HL-60 (cell line): ENCODE measurements around the gene FGFR3.

Experiments used
- GABPA ChIP-seq: IDR thresholded peaks from 2 replicates; pipeline ENCODE4 v1.6.1; 2012; ENCODE audit warnings: low read depth
- POLR2AphosphoS5 ChIP-seq: IDR thresholded peaks from 2 replicates; pipeline ENCODE4 v1.6.1; 2012; ENCODE audit warnings: low read depth
- SPI1 ChIP-seq: IDR thresholded peaks from 2 replicates; pipeline ENCODE4 v1.6.1; 2012; ENCODE audit warnings: low read depth, mild to moderate bottlenecking, borderline replicate concordance
- TF ChIP-seq, protein P1 (sequence below): IDR thresholded peaks from one replicate; pipeline ENCODE4 v1.5.1; 2011; ENCODE audit warnings: low read length, control low read depth, inconsistent platforms; ENCODE audit not compliant: insufficient read depth

GRCh38 chr4:1805493-1806222, 12.6 kb downstream of the FGFR3 start:
- TF ChIP-seq, protein P1, sequence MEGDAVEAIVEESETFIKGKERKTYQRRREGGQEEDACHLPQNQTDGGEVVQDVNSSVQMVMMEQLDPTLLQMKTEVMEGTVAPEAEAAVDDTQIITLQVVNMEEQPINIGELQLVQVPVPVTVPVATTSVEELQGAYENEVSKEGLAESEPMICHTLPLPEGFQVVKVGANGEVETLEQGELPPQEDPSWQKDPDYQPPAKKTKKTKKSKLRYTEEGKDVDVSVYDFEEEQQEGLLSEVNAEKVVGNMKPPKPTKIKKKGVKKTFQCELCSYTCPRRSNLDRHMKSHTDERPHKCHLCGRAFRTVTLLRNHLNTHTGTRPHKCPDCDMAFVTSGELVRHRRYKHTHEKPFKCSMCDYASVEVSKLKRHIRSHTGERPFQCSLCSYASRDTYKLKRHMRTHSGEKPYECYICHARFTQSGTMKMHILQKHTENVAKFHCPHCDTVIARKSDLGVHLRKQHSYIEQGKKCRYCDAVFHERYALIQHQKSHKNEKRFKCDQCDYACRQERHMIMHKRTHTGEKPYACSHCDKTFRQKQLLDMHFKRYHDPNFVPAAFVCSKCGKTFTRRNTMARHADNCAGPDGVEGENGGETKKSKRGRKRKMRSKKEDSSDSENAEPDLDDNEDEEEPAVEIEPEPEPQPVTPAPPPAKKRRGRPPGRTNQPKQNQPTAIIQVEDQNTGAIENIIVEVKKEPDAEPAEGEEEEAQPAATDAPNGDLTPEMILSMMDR, result no peak
- TF ChIP-seq POLR2AphosphoS5 (no peak), SPI1 (no peak), GABPA (no peak)
